ENCODE data around the gene TCL1A.

The TCL1A gene

GRCh38 chr14:95705518-95705917 lies 8.4 kb downstream of the TCL1A start:
- DNase-seq (ENCODE audit: low read depth, low spot score) = no peak

- DNase-seq (ENCODE audit: low read depth, low spot score) = no peak
Observed at GRCh38 chr14:95703805-95704204, 10.1 kb downstream of the TCL1A start.

GRCh38 chr14:95703341-95703740 lies 10.6 kb downstream of the TCL1A start:
- DNase-seq (ENCODE audit: low read depth, low spot score) = no peak

GRCh38 chr14:95701846-95702221 lies 12.1 kb downstream of the TCL1A start:
- peak; percentile 45 for DNase-seq (ENCODE audit: low read depth, low spot score)

- no peak for DNase-seq (ENCODE audit: low read depth, low spot score)
Observed at GRCh38 chr14:95700221-95700976, 13.5 kb downstream of the TCL1A start.

- DNase-seq (ENCODE audit: low read depth, low spot score) = peak; percentile 43
Observed at GRCh38 chr14:95699412-95699811, 14.5 kb downstream of the TCL1A start.

GRCh38 chr14:95698287-95698686 lies 15.6 kb downstream of the TCL1A start:
- no peak for DNase-seq (ENCODE audit: low read depth, low spot score)

GRCh38 chr14:95697764-95698163 lies 16.2 kb downstream of the TCL1A start:
- no peak for DNase-seq (ENCODE audit: low read depth, low spot score)

GRCh38 chr14:95696741-95697140 lies 17.2 kb downstream of the TCL1A start:
- no peak for DNase-seq (ENCODE audit: low read depth, low spot score)

- no peak for DNase-seq (ENCODE audit: low read depth, low spot score)
Observed at GRCh38 chr14:95695913-95696312, 18.0 kb downstream of the TCL1A start.

- no peak for DNase-seq (ENCODE audit: low read depth, low spot score)
Observed at GRCh38 chr14:95695051-95695450, 18.9 kb downstream of the TCL1A start.

GRCh38 chr14:95692109-95692508 lies 21.8 kb downstream of the TCL1A start:
- DNase-seq (ENCODE audit: low read depth, low spot score) = no peak

- DNase-seq (ENCODE audit: low read depth, low spot score) = no peak
Observed at GRCh38 chr14:95691591-95691990, 22.3 kb downstream of the TCL1A start.

- DNase-seq (ENCODE audit: low read depth, low spot score) = no peak
Observed at GRCh38 chr14:95690815-95691214, 23.1 kb downstream of the TCL1A start.

GRCh38 chr14:95689441-95689840 lies 24.5 kb downstream of the TCL1A start:
- no peak for DNase-seq (ENCODE audit: low read depth, low spot score)

- DNase-seq (ENCODE audit: low read depth, low spot score) = no peak
Observed at GRCh38 chr14:95686935-95687334, 27.0 kb downstream of the TCL1A start.

GRCh38 chr14:95685978-95686922 lies 27.7 kb downstream of the TCL1A start, which contains the start of gene TCL1B:
Gene TCL1B (plus strand): TSS chr14:95686426. CDS start chr14:95686468, 42 bp downstream.
- peak; percentile 56 for DNase-seq (ENCODE audit: low read depth, low spot score)

- DNase-seq (ENCODE audit: low read depth, low spot score) = peak; percentile 74
Observed at GRCh38 chr14:95683793-95684192, 30.1 kb downstream of the TCL1A start.

- no peak for DNase-seq (ENCODE audit: low read depth, low spot score)
Observed at GRCh38 chr14:95681153-95681552, 32.8 kb downstream of the TCL1A start.

- peak; percentile 72 for DNase-seq (ENCODE audit: low read depth, low spot score)
Observed at GRCh38 chr14:95679998-95680735, 33.8 kb downstream of the TCL1A start.

- DNase-seq (ENCODE audit: low read depth, low spot score) = no peak
Observed at GRCh38 chr14:95679148-95679815, 34.6 kb downstream of the TCL1A start.
